ENCODE measurements around the gene HOXA4.
A peak's percentile ranks its signal among the peaks of the same experiment; 100 is the strongest.

HOXA4 gene

DNA sequence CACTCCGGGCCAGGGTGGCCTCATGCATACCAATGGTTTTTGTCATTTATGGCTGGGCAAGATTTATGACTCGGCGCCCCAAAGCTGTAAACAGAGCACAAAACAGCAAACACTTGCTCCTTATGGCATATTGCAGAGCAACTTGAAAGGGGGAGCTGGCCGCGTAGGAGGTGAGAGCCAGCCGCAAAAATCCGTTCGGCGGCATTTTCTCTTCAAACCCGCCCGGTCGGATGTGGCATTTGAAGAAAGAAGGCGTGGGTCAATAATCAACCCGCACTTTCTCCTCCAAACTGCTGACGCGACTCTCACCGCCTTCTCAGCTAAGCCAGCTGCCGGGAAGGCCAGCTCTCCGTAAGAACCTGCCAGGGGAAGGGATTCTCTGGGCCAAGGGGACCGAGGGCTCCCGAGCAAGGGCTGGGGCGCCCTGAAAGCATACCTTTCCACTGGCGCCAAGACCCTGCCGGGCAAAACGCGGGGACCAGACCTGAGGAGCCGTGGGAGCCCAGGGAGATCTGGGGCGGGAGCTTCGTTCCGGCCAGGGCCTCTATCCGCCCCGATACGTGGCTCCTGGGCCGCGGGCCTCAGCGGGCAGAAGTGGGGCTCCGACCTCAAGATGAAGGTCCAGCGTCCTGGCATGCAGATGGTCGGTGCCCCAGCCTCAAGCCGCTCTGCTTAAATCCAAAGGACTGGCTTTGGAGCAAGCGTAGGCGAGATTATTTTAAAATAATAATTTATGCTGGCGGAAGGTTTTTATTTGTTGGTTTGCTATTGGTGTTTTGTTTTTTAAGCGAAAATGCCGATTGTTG lies 15.1 kb downstream of the HOXA4 start:
- DNase-seq = peak; percentile 57

DNA sequence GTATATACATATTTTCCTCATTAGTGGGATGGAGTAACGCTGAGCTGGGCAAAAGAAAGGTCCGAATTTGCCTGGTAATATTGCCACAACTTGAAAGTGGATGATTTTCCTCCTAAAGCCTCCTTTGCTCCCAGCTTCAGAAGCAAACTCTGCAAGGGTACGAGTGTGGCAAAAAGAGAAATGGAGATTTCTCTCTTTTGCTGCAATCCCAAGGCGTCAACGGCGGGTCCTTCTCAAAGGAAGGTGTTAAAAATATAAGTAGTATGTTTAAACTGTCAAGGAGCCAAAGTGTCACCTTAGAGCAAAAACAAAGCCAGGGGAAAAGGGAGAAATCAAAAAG lies 15.7 kb downstream of the HOXA4 start:
- DNase-seq = peak; percentile 54

DNA sequence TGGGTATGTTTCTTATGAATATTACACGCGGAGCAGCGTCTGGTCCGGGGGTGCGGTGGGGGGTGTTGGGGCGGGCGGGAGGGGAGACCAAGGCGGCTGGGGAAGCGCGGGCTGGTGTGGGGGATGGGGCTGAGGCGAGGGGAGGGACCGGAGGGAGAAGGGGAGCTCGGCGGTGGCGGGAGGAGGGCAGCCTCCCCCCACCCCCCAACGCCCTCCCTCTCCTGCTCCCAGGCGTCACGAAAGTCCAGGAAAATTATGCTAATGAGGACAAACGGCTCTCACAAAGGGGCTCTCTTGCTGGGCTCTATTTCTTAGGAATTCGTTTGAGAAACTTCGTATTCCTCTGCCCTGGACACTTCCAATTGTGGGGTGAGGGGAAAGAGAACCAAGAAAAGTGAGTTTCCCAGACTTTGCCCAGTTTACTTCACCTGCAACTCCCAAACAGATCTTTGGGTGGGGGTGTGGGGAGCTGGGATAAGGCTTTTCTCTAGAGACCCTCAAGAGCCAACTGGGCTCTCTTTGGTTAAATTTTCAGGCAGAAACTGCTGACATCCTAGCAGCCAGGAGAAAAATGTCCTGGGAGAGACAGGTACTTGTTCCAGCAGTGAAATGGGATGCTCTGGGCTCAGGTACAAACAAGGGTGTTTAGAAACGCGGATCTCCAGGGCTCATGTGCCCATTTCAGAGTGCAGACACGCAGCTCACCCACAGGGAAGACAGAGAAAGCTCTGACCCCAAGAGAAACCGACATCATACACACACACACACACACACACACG lies 16.4 kb downstream of the HOXA4 start:
- peak; percentile 55 for DNase-seq

DNA sequence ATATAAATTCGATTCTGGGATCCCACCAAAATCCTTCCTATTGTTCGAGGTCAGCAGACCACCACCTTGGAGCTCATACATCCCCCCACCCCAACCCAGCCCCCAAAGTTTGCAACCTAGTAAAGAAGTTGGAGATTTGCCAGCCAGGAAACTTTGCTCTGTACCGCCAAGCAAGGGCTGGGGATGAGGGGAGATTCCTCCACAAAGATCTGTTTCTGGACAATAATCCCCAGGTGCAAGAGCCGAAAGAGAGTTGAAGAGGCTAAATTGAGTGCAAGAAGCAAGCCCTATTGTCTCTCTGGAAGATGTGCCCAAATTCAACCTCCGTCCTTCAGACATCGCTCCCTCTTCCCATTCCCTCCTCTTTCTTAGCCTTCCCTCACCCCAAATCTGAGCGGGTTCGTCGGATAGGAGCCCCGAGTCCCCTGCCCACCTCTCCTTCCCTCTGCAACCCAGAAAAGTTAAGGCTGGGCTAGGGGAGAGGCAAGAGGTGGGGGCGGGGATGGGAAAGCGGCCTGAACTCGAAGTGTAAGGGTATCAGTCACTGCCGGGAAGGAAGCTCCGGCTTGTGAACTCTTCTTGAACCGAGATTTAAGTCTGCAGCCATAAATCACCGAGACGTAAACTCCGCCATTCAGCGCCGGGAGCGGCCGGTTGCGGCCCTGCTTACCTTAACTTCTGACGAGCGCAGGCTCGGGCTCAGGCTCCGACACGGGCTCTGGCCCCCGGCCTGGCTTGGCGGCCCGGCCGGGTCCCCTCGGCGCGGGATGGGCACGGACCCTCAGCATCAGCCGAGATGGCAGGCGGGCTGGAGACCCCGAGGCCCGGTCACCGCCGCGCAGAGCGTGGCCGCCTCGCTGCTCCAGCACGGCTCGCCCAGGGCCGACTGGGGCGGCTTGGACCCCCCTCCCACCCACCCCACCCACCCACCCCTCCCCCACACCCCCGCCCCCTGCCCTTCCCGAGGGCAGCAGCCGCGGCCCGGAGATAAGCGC lies 17.3 kb downstream of the HOXA4 start:
- peak; percentile 59 for DNase-seq

DNA sequence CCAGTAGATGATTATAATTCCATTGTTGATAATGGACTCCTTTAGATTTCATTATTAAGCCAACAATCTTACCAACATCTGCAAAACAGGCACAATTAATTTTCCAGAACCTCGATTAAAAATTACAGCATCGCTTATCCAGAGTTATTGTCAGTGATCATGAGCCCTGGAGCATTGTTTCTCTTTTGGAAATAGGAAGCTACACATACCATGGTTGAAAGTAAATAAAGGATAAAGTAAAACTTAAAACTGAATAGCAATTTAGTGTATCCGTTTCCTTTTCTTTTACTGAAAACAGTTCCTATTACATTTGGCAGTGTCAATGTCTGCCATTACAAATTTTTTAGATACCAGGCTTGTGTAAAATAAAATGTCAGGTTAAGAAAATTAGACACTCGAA lies 18.2 kb downstream of the HOXA4 start:
- peak; percentile 58 for DNase-seq

DNA sequence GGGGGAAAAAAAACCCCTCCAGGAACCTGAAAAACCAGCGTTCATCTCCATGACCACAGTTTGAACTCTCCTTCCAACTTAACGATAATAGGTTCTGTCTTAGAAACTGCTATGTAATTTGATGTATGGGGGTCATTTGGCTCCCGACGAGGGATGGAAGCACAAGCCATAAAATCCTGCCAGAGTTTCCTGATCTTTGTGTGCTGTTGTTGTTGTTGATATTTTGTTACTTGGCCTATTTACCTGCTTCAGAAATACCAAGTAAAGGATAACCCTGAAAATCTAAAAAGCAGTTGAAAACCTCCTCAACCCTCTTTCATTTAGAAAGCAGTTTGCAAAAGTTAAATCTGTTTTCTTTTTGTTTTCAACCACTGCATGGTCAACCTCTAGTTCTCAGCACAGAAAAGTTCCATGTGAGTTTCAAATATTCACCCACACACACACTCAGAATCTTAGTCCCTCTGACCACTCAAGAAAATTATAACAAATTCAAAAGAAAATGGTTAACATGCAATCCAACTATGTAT lies 18.7 kb downstream of the HOXA4 start:
- DNase-seq = no peak

DNA sequence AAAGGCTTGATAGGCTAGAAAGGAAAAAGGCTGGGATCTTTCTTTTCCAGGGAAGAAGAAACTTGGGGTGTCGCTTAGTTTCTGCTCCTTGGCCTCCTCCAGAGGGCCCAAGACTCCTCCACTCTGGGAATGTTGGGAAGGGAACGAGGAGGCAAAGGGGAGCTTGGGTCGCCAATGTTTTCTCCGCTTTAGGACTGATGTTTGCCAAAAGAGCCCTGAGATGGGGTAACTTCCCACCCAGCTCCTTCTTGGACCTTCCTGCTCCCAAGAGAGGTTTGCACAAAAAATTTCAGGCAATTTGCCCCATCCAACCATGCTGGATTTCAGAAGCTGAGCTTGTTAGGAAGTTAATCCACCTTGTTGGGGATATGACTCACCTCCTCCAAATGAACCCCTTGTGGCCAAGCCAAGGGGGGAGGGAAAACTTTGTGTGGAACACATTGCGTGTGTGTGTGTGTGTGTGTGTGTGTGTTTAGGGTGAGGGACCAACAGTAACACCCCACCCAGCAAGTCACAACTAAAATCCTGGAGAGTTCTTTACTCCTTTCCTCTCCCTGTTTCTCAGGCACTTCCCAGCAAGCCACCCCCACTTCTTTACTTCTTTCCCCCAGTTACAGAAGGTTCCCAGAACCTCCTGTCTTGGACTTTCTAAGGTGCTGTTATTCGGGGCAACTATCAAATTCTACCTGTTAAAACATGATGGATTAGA lies 19.4 kb downstream of the HOXA4 start:
- peak; percentile 35 for DNase-seq

DNA sequence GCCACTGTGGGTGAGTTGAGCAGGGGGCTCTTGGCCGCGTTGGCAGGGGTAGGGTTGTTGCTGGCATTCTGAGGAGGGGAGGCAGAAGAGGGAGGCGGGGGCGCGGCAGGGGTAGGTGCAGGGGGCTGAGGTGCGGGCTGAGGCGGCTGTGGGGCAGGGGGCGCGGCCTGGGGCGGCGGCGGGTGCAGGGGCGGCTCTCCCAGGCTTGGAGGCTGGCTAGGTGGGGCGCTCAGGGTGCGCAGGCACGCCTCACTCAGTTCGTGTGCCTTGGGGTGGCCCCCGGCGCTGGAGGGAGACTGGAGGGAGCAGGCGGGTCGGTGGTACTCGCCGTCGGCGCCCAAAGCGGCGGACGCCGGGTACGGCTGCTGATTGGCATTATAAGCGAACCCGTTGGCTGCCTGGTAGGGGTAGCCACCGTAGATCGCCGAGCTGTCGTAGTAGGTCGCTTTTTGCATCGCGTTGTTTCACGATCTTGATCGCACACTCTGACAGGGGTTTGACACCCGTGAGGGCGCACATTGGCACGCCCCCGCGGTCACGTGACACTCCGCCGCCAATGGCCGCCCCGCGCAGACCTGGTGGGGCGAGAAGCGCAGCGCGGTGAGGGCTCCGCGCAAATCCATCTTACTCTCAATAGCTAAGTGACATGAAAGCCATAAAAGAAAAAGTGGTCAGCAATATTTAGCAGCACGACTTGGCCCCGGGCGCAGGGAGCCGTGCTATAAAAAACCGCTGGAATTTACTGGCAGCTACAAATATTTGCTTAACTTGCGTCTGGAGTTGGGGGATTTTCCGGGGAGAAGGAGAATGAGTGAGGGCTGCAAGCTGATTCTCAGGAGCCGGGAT lies 20.1 kb downstream of the HOXA4 start:
- DNase-seq = peak; percentile 52

DNA sequence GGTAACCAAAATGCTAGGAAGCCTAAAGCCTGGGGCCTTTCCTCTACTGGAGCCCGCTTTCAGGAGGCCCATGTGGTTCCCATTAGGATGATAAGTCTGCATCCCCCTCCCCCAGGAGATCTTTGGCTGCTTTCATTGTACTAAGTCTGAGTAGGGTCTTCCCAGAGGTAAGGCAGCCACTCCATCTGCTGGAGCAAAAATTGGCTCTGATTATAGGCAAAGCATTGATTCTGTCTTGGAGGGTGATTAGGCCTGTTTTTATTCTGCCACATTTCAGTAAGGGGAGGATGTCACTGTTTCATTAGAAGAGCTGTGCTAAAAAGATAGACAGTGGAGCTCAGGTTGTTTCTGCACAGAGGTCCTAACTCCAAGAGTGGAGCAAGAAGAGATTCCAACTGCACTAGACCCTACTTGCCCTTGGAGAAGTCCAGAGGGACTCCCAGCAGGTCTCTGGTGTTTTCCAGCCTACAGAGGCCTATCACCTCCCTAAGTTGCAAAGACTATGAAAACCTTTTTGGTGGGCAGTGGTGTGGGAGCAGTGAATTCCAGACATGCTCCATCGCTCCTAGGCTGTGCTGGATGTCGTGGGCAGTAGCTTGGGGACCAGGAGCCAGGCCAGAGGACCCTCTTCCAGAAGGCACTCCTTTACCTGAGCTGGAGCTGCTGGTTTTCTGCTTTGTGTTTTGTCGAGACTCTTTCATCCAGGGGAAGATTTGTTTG lies 20.9 kb downstream of the HOXA4 start:
- no peak for DNase-seq

DNA sequence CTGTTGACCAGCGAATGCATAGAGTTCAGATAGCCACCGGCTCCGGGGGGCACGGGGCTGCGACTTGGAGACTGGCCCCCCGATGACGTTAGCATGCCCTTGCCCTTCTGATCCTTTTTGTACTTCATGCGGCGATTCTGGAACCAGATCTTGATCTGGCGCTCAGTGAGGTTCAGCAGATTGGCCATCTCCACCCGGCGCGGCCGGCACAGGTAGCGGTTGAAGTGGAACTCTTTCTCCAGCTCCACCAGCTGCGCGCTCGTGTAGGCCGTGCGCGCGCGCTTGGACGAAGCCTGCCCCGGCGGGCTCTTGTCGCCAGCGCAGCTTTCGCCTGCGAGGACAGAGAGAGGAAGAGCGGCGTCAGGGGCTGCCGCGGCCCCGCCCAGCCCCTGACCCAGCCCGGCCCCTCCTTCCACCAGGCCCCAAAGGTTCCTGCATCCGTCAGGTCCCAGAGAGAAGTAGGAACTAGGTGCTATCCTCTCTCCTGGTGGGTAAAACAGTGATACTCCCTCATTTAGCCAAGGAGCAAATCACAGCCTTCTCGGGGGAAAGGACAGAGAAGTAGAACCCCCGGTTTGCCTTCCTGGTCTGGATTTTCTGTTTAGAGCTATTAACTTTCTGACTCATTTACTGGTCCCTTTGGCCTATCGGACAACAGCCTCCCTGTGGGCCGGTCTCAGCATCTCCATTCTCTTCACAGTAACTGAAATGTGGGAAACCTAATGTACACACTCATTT lies 22.0 kb downstream of the HOXA4 start:
- peak; percentile 52 for DNase-seq

DNA sequence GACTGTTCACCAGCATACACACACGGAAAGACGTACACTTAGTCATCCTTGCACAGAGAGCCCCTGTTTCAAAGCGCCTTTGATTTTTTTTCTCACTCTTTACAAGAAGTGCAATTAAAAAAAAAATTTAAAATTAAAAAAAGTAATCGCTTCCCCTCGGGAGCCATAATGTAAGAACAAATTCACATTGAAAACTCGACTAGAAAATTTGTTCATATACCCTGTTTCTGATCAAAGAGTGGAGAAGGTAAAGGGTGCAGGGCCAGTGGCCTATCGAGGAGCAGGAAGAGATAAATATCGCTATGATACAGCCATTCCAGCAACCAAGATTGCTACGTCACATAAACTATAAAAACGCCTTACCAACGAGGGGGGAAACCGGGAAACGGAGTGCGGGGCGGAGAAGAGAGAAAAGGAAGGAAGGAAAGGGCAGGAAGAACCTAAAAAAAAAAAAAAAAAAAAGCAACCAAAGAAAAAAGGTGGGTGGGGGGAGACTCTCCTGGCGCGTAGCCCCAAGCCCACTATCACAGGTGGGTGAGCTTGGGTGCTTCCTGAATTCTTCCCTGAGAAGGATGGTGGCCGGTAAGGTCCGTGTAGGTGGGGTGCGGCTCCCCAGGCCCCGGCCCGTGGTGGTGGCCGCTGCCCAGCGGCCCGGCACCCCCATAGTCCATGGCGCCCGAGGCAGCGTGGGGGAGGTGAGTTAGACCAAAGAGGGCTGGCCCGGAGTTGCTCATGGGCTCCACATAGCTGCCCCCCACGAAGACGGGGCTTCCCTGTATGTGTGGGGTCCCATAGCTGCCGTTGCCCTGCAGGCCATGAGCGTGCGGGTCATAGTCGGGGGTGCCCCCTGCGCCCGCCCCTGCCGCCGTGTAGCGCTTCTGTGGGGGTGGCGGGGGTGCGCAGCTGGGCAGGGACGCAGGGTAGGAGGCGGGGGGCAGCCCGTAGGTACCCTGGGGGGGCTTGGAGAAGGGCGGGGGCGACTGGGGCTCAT lies 22.9 kb downstream of the HOXA4 start:
- DNase-seq = peak; percentile 53

DNA sequence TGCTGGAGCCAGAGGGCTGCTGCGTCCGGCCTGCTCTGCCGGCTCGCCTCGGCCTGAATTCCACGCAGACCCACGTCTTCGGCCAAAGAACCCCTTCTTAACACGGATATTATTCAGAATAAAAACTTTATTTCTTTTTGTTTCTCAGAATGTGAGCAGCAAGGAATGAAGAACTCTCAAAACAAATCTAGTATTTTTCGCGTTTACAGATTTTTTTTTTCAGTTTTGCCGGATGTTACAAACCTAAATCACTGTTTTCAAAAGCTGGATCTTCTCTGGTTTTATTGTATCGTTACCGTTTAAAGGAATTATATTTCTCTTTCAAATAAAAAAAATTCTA lies 23.7 kb downstream of the HOXA4 start:
- peak; percentile 75 for DNase-seq

DNA sequence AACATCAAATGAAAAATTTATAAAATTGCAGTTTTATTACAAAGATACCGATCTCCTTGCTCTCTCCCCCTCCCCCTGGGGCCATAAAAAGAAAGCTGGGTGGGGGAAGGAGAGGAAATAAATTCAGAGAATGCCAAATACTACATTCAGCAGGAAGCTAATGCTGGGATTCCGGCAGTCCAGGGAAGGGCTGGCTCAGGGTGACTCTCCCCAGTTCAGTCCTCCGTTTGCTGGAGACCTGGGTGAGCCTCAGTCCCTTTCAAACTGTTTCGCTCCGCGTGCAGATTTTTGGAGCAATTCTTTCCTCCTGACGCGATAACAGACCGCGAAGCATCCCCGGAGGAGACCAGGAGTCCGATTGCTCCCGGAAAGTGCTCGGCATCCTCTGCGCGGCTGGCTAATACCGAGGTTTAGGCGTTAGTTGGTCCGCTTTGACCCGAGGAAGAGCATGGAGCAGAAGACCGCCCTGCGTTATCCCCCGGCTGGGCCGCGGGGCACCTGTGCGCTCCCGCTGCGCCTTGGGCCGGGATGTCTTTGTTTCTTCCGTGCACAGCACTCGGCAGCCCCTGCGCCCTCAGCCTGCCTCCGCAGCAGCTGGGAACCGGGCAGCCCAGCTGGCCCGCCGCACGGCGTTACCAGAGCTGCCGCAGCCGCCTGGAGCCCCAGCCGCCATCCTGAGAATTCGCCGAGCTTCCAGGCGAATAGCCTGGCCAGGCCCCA lies 24.2 kb downstream of the HOXA4 start:
- peak; percentile 56 for DNase-seq

DNA sequence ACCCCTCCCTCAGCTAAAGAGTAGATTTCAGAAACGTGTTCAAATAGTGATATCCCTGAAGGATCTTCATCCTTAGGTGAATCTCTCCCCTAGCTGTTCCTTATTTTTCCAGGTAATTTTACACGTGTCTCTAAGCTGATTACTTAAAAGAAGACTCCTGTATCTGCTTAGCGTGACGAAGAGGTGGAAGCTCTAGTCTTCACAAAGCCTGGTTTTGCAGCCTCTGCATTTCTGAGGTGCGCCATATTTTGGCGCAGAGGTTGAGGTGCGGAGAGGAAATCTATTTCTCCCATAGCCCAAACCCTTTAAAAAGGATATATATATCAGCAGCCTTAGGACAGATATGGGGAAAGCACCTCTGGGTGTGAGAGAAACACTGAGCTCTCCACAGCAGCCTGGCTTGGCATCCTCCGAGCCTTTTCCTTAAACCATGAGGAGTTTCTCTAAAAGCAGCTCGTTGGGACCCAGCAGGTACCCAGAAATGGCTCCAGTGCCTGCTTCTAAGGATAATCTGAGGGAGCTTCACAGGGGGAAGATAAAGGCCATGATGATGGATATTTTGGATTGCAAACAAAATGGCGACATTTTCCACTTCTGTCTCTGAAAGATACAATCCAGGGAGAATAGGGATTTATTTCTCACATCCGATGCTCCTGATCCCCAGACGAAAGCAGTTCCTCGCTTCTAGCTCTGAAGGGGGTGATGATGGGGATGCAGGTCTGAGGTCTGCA lies 25.1 kb downstream of the HOXA4 start:
- DNase-seq = no peak

DNA sequence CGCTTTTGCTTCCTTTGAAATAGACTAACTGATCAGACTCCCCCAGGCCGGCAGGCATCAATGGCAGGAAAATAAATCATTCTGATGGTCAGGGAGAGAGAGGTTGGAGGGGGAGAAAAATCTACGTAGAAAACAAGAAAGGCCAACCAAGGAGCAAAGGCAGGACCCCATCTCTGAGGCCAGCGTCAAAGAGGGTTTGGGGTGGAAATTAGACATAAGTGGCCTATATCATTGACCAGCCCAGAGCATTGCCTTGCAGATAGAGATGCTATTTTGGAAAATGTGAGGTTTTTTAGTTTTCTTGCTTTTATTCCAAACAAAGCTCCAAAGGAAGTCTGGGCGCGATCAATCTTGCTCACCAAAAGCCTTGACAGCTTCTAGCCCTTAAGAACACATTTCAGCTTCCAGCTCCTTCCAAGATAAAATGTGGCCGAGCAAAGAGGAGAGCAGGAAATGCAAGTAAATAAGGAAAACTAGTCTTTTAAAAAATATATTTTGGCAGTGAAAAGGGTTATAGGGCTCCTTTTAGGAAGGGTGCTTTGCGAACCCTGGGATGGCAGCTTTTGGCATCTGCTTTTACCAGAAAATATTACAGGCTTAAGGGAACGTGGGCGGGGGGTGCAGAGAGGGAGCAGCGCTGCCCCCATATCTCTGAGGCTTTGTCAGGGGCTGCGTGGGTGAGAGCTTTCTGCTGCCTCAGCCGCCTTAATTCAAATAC lies 26.1 kb downstream of the HOXA4 start:
- no peak for DNase-seq

DNA sequence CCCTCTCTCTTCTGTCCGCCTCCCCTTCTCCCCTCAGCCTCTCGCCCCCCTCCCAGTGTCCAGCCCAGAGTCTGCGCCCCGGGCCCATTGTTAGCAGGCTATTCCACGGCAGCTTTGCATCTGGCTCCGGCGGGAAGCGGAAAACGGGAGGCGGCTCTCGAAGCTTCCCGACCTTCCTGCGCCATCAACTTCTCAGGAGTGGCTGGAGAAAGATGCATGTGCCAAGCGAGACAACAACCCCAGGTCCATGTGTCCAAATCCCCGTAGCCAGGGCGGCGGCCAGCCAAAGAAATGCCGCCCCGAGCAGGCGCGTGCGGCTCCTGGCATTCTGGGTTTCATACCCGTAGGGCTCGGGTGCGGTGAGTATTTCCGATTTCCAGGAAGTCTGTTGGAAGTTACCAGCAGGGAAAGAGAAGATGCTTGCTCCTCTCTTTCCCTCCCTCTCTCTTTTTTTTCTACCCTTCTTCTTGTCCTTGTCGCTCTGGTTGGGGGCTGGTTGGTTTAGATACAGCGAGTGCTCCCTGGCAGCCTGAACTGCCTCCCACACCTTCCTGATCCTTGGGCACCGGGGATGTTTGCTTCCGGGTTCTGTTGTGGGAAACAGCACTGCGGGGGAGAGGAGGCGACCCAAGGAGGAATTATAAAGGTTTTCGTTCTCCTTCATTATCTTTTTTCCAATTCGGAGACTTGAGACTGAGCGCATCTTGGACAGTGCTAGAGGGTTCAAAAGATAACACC lies 26.9 kb downstream of the HOXA4 start:
- DNase-seq = peak; percentile 52
